ENCODE measurements around the gene DOK5. TPM values are rescaled to one million over a fixed set of nuclear protein-coding genes. Genes with fewer than 3 reads are reported as not detected.

Gene DOK5
- total RNA-seq, 1 donor from 2014 or later = not detected

GRCh38 chr20:54661265-54661664, 185.9 kb downstream of the DOK5 start:
- DNase-seq (ENCODE audit: low spot score in 2 of 2) = no peak
- H3K27me3 ChIP-seq = no peaks in the 10 kb centered on the region
- no peaks in the 10 kb centered on the region for H3K9me3 ChIP-seq
- intact Hi-C loops (cut with DNase I) = no loop called here
- TF ChIP-seq CTCF (IDR thresholded peaks at IDR 0.05) = no peak
- no peak overlapping the region for H3K27ac ChIP-seq
- no peaks in the 10 kb centered on the region for H3K36me3 ChIP-seq
- no peaks in the 10 kb centered on the region for H3K4me1 ChIP-seq
- no peak overlapping the region for H3K4me3 ChIP-seq

- no peak for DNase-seq (ENCODE audit: low spot score in 2 of 2)
- Histone ChIP-seq H3K36me3 (no peaks in the 10 kb centered on the region), H3K9me3 (no peaks in the 10 kb centered on the region)
Observed at GRCh38 chr20:54661880-54662465, 186.6 kb downstream of the DOK5 start.

GRCh38 chr20:54665812-54666211, 190.4 kb downstream of the DOK5 start:
- no peaks in the 10 kb centered on the region for H3K36me3 ChIP-seq
- no peak overlapping the region for H3K27ac ChIP-seq
- H3K27me3 ChIP-seq = no peaks in the 10 kb centered on the region
- no peaks in the 10 kb centered on the region for H3K4me1 ChIP-seq
- intact Hi-C loops (cut with DNase I) = no loop called here
- no peak overlapping the region for H3K4me3 ChIP-seq
- TF ChIP-seq CTCF (IDR thresholded peaks at IDR 0.05) = no peak
- no peak for DNase-seq (ENCODE audit: low spot score in 2 of 2)
- no peaks in the 10 kb centered on the region for H3K9me3 ChIP-seq

More at GRCh38 chr20:54661880-54662465, 186.6 kb downstream of the DOK5 start:
- no peak overlapping the region for H3K4me3 ChIP-seq
- no peaks in the 10 kb centered on the region for H3K4me1 ChIP-seq
- intact Hi-C loops (cut with DNase I) = no loop called here
- TF ChIP-seq CTCF (IDR thresholded peaks at IDR 0.05) = no peak
- H3K27ac ChIP-seq = no peak overlapping the region
- no peaks in the 10 kb centered on the region for H3K27me3 ChIP-seq

GRCh38 chr20:54668271-54669039, 193.1 kb downstream of the DOK5 start:
- Histone ChIP-seq H3K9me3 (no peaks in the 10 kb centered on the region), H3K4me1 (no peaks in the 10 kb centered on the region), H3K27me3 (no peaks in the 10 kb centered on the region), H3K27ac (no peak overlapping the region), H3K4me3 (no peak overlapping the region), H3K36me3 (no peaks in the 10 kb centered on the region)
- intact Hi-C loops (cut with DNase I) = no loop called here
- TF ChIP-seq CTCF (IDR thresholded peaks at IDR 0.05) = peak in 2 of 3 experiments; percentile 27 to 42
- DNase-seq (ENCODE audit: low spot score in 2 of 2) = no peak

- TF ChIP-seq CTCF (IDR thresholded peaks at IDR 0.05) = no peak
- Histone ChIP-seq H3K27me3 (no peaks in the 10 kb centered on the region), H3K36me3 (no peaks in the 10 kb centered on the region), H3K27ac (no peak overlapping the region), H3K9me3 (no peaks in the 10 kb centered on the region), H3K4me1 (no peaks in the 10 kb centered on the region), H3K4me3 (no peak overlapping the region)
- no peak for DNase-seq (ENCODE audit: low spot score in 2 of 2)
- intact Hi-C loops (cut with DNase I) = no loop called here
Observed at GRCh38 chr20:54669040-54669363, 193.6 kb downstream of the DOK5 start.
